Mesothelial cell of epicardium (in vitro differentiated cells): ENCODE measurements around the gene NCAM2. TPM values are rescaled to one million over a fixed set of nuclear protein-coding genes. Genes with fewer than 3 reads are reported as not detected.

Experiments used
- DNase-seq, 2 experiments: peaks; one replicate each; pipeline ENCODE4 v3.0.0; 2021; ENCODE audit warnings: low spot score in 2 of 2; ENCODE audit not compliant: unreplicated experiment in 2 of 2
- H3K27ac Mint-ChIP-seq: 2 replicates; pipeline ENCODE4 v1.8.0; 2021; ENCODE audit warnings: mixed read lengths
- H3K27me3 Mint-ChIP-seq: 2 replicates; pipeline ENCODE4 v1.8.0; 2021; ENCODE audit warnings: low read depth, mixed read lengths
- H3K36me3 Mint-ChIP-seq: 2 replicates; pipeline ENCODE4 v1.8.0; 2021; ENCODE audit warnings: mixed read lengths
- H3K4me1 Mint-ChIP-seq: 2 replicates; pipeline ENCODE4 v1.8.0; 2021; ENCODE audit warnings: mixed read lengths
- H3K4me3 Mint-ChIP-seq: 2 replicates; pipeline ENCODE4 v1.8.0; 2021; ENCODE audit warnings: mild to moderate bottlenecking, moderate library complexity, mixed read lengths
- H3K9me3 Mint-ChIP-seq: 2 replicates; pipeline ENCODE4 v1.8.0; 2021; ENCODE audit warnings: mixed read lengths
- total RNA-seq: library from RNA; stranded (reverse); gene quantifications from 3 replicates; pipeline ENCODE4 v1.2.1, GENCODE V29; 2021
- TF ChIP-seq, protein P1 (sequence below): fragments of 200-600 bp; sonication (generic); IDR thresholded peaks from one replicate; pipeline ENCODE4 v1.5.0; 2021; ENCODE audit warnings: antibody characterized with exemption; ENCODE audit not compliant: unreplicated experiment

NCAM2 gene
- total RNA-seq, 1 donor from 2014 or later: 34.0 TPM

DNA sequence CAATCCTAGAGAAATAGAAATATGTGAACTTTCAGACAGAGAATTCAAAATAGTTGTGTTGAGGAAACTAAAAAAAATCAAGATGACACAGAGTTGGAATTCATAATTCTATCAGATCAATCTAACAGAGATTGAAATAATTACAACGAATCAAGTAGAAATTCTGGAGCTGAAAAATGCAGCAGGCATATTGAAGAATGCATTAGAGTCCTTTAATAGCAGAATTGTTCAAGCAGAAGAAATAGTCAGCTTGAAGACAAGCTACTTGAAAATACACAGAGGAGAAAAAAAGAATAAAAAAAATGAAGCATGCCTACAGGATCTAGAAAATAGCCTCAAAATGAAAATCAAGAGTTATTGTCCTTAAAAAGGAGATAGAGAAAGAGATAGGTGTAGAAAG is 347.1 kb downstream of the NCAM2 start:
- Mint-ChIP-seq H3K4me3 (no peak overlapping the region), H3K27me3 (no peaks in the 10 kb centered on the region), H3K4me1 (peaks cover 1% of the 10 kb centered on the region), H3K27ac (no peak overlapping the region), H3K36me3 (peaks cover 26% of the 10 kb centered on the region), H3K9me3 (peaks cover 40% of the 10 kb centered on the region)
- no peak for DNase-seq
- TF ChIP-seq, protein P1, sequence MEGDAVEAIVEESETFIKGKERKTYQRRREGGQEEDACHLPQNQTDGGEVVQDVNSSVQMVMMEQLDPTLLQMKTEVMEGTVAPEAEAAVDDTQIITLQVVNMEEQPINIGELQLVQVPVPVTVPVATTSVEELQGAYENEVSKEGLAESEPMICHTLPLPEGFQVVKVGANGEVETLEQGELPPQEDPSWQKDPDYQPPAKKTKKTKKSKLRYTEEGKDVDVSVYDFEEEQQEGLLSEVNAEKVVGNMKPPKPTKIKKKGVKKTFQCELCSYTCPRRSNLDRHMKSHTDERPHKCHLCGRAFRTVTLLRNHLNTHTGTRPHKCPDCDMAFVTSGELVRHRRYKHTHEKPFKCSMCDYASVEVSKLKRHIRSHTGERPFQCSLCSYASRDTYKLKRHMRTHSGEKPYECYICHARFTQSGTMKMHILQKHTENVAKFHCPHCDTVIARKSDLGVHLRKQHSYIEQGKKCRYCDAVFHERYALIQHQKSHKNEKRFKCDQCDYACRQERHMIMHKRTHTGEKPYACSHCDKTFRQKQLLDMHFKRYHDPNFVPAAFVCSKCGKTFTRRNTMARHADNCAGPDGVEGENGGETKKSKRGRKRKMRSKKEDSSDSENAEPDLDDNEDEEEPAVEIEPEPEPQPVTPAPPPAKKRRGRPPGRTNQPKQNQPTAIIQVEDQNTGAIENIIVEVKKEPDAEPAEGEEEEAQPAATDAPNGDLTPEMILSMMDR: no peak

DNA sequence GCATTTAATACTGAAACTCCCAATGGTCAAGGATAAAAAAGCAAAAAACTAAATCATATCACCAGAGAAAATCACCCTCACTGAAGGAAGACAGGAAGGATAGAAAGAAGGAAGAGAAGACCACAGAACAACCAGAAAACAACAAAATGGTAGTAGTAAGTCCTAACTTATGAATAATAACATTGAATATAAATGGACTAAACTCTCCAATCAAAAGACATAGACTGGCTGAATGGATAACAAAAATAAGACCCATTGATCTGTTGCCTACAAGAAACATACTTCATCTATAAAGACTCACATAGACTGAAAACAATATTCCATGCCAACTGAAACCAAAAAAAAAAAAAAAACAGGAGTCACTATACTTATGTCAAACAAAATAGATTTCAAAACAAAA is 347.7 kb downstream of the NCAM2 start:
- peaks cover 40% of the 10 kb centered on the region for H3K9me3 Mint-ChIP-seq

DNA sequence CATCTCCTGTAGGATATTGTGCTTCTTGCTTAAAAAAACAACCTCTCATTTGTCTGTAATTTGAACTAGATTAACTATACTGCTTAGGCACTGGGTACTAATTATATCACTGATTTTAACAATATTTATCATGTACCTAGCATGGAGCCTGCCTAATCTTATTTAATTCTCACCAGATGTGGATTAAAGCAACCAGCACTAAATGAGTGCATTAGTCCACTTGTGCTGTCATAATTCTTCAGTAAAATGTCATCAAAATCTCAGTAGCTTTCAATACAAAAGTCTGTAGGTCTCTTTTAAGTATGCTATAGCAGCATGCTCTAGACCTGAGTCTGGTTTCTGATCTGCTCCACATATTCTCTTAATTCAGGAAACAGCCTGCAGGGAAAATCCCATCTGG is 368.1 kb downstream of the NCAM2 start:
- Mint-ChIP-seq H3K36me3 (no peaks in the 10 kb centered on the region), H3K27ac (no peak overlapping the region), H3K9me3 (peaks cover 9% of the 10 kb centered on the region), H3K4me1 (peaks cover 12% of the 10 kb centered on the region), H3K27me3 (no peaks in the 10 kb centered on the region), H3K4me3 (no peak overlapping the region)
- no peak for DNase-seq
- TF ChIP-seq, protein P1: no peak

More for the DNA sequence above, 347.7 kb downstream of the NCAM2 start:
- H3K27ac Mint-ChIP-seq: no peak overlapping the region
- peaks cover 26% of the 10 kb centered on the region for H3K36me3 Mint-ChIP-seq
- no peaks in the 10 kb centered on the region for H3K27me3 Mint-ChIP-seq
- no peak for DNase-seq
- H3K4me3 Mint-ChIP-seq: no peak overlapping the region
- no peaks in the 10 kb centered on the region for H3K4me1 Mint-ChIP-seq
- TF ChIP-seq, protein P1: no peak

DNA sequence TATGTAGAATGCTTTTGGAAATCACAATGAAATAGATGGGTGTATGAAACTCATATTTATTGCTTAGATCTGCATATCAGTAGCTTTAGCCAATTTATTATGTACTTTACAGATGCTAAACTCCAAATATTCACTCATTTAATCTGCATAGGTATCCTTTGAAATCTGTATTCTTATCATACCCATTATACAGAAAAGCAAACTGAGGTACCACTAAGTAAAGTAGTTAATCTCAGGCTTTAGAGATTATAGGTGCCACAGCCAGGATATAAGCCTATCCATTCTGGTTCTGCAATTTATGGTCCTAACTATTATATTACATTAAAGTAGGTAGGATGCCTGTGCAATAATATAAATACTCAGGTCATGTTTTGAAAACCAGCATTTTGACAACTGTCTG is 369.4 kb downstream of the NCAM2 start:
- TF ChIP-seq, protein P1: no peak
- DNase-seq: no peak
- peaks cover 9% of the 10 kb centered on the region for H3K9me3 Mint-ChIP-seq
- H3K4me3 Mint-ChIP-seq: no peak overlapping the region
- H3K36me3 Mint-ChIP-seq: no peaks in the 10 kb centered on the region
- H3K27me3 Mint-ChIP-seq: peaks cover 2% of the 10 kb centered on the region
- H3K4me1 Mint-ChIP-seq: peaks cover 12% of the 10 kb centered on the region
- H3K27ac Mint-ChIP-seq: no peak overlapping the region

DNA sequence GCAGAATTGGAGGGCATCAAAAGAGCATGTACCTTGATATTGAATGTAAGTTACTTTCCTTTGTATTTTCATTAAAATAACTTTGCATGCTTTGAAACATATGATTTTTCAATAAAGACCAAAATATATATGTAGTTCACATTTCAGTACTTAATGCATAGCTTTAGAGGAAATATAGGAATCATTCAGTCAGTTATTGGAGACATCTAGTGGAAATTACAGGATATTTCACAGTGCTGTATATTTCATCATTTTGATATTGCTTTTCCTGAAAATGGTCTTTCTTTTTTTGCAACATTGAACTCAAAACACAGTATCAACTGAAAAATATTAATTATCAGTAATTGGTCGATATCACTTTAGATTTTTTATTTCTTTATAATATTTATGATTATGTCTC is 375.8 kb downstream of the NCAM2 start:
- H3K27me3 Mint-ChIP-seq: peaks cover 2% of the 10 kb centered on the region
- H3K27ac Mint-ChIP-seq: no peak overlapping the region
- peaks cover under 1% of the 10 kb centered on the region for H3K9me3 Mint-ChIP-seq
- no peak for DNase-seq
- H3K36me3 Mint-ChIP-seq: no peaks in the 10 kb centered on the region
- TF ChIP-seq, protein P1: no peak
- no peaks in the 10 kb centered on the region for H3K4me1 Mint-ChIP-seq
- H3K4me3 Mint-ChIP-seq: no peak overlapping the region

DNA sequence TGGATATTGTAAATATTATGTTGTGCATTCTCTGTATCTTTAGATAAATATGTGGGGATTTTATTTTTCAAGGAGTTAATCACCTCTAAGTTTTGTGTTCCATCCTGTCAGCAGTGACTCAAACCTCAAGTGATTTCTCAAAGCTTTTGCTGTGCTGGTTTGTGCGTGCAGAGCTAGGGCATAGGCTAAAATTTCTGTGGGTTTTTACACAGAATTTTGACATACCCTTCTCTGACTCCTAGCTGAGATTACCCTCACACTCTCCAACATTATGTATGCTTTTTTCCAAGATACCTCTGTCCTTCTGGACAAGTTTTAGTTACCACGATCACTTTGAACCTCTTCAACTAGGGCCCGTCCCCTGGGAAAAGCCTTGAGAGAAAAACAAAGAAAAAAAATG is 384.9 kb downstream of the NCAM2 start:
- Mint-ChIP-seq H3K27ac (no peak overlapping the region), H3K4me3 (no peak overlapping the region), H3K36me3 (peaks cover 1% of the 10 kb centered on the region), H3K9me3 (no peaks in the 10 kb centered on the region), H3K4me1 (no peaks in the 10 kb centered on the region), H3K27me3 (no peaks in the 10 kb centered on the region)
- DNase-seq: no peak
- TF ChIP-seq, protein P1: no peak
